NCI-H526 (cell line): ENCODE measurements around the gene RBMS3.

Source experiments
- DNase-seq, 2 experiments: peaks; one replicate each; lab custom pipeline; 2025; lab: John Stamatoyannopoulos, UW

Gene RBMS3

GRCh38 chr3:29525254-29525881, 244.5 kb downstream of the RBMS3 start:
- DNase-seq: no peak

DNA sequence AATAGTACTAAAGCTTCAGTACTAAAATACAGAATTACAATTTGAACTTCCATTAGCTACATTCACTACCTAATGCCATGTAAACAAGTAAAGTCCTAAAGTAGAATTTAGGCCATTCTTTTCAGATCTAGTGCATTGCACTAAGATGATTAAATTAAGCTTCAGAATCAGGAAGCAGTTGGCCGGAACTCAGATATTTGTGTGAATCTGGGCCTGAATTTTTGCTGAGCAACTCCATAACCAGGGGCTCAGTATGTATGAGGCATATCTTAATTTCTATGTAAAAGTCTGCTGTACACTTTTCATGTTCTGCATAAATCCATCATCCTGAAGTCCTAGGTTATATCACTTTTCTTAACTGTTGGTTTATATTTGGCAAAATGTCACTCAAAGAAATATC, 246.4 kb downstream of the RBMS3 start:
- no peak for DNase-seq

- no peak for DNase-seq
These were observed 250.8 kb downstream of the RBMS3 start for GRCh38 chr3:29531644-29532043.

DNA sequence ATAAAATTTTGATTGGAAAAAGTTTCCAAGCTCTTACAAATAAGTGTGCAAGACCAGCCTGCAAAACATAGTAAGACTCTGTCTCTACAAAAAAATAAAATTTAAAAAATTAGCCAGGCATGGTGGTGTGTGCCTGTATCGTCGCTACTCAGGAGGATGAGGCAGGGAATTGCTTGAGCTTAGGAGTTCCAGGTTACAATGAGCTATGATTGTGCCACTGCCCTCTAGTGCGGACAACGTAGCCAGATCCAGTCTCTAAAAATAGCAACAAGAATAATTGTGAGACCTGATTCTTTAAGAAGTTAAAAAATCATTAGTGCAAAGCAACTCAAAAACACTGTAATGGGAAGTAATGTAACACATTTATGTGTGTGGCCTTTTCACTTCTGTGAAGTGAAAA, 251.6 kb downstream of the RBMS3 start:
- no peak for DNase-seq

DNA sequence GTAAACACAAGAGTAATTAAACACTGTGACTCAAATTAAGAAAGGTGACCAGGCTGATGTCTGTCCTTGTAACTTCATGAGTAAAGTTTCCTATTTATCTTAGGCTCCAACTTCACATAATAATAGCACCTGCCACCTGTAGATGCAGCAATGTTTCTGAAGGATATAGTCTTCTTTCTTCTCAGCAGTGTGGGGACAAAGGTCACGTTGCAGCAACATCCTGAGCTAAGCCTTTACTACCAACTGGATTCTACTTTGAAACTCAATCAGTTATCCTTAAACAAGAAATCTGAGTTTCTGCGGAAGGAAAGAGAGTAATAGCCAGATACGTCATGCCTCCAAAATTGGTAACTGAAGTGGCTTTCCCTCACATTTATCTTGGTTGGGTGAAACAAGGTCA, 253.1 kb downstream of the RBMS3 start:
- no peak for DNase-seq

DNA sequence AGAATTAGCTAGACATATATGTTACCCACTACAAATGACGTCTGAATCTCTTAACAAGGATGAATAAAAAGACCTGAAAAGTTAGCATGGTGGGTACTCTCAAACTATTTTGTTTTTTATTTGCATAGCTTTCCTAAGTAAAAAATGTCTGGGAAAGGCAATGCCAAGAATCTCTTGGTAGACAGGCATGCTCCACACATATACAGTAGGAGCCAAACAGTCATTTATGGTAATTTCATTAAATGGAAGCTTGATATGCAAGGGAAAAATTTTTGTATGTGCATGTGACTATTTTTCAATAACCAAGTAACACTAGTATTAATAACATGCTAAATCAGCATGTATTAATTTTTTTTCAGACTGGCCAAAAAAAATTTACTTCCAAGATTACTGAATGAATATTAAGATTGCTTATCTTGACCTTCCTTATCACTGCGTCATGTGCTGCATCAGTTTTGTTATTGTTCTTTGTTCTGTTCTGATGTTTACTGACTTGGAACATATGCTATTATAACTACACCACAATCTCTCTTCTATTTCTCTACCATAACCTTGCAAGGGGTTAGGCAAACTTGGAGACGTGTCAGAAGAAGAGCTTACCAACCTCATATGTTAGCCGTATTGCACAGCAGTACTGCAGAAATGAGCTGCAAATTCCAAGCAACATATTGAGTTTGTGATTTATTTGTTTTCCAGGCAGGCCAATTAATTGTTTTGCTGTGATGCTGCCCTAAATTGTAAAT, 255.3 kb downstream of the RBMS3 start:
- DNase-seq: no peak

DNA sequence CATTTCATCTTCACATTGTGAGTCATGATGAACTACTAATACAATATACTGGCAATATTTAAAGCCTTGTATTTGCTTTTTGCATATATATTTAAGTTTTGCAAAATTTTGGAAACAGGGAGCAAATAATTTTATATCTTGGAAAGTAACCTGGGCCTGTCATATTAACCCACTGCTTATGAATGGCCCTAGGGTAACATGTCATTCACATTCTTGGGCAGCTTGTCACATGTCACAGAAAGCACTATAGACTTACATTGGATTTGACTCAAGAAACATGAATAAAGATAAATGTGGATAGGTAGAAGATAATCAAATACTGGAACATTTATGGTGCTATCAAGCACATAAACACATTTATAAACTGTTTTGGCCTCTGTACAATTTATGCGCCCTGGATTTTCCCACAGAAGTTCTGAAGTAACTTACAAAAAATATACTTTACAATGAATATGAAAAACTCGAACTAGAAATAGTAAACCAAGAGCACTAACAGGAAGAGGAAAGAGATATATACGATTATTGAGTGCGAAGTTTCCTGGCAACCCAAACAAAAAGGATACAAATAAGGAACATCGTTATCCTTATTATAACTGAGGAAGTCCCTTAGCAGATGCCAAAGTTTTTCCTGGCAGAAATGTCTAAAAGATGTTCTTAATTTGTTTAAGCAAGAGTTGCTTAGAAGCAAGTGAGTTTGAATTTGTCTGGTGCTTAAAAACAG, 257.2 kb downstream of the RBMS3 start:
- no peak for DNase-seq

DNA sequence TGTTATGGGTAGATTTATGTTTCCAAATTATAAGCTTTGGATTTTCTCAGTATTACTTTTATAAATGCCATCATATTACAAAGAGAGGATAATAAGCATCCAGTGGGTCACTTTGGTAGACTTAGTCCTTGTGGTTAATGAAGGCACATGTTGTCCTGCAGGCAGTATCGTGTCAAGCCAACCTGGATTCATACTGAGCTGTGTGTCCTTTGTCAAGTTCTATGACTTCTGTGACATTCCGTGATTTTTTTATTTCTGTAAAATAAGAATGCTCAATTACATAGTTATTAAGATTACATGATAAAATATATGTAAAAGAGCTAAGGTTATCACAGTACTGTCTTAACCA, 257.7 kb downstream of the RBMS3 start:
- no peak for DNase-seq

- no peak for DNase-seq
These were observed 259.7 kb downstream of the RBMS3 start for GRCh38 chr3:29540544-29540943.

DNA sequence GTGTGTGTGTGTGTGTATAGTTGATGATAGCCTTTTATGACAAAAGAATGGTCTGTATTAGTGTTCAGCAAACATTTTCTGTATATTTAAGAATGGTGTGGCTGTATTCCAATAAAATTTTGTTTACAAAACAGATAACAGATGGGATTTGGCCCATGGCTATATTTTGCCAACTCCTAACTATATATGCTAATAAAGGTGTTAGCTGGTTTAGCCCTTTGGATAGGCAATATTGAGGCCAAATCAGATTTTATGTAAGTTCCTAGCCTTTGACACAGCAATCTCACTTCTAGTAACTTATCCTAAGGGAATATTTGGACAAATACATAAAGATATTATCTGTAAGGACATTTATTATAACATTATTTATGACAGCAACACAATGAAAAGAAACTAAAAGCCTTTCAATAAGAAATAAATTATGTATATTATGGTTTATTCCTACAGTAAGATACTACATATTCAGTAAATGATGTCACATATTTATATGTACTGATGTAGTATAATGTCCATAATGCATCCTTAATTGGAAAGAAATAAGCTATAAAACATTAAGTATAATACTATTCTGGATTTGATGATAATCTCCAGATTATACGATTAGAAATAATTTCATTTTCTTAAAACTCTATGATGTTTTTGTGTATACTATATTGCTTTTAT, 264.0 kb downstream of the RBMS3 start:
- DNase-seq: no peak

DNA sequence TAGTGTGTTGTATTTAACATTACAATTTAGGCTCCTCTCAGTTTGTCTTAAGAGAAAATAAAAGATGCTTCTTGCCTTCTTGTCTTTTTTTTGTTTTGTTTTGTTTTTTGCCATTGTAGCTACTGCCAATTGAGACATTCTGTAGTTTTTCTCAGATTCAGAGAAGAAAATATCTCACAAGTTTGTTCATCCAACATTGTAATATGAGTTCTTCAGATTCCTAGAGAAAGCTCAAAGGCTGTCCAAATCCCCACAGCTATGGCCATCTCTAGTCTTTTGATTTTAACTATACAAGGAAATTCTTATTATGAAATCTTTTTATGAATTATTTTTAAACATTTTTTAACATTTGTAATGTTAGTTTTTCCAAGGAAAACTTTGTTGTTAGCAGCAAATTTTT, 264.7 kb downstream of the RBMS3 start:
- no peak for DNase-seq

DNA sequence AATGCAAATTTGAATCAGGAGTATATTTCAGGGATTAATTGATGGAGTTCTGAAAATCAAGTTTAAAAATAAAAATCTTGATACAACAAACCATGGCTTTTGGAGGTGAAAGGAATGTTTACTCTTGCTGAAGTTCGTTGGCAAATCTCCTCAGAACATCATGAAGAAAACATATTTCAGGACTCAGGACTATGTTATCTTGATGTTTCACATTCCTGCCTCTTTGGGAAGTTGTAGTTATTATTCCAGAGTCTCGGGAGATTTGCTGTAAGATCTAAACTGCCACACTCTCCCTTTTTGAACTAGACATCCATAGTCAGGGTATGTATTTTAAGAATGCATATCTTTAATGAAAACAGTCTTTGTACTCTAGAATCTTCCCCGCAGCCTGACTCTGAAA, 271.2 kb downstream of the RBMS3 start:
- no peak for DNase-seq

DNA sequence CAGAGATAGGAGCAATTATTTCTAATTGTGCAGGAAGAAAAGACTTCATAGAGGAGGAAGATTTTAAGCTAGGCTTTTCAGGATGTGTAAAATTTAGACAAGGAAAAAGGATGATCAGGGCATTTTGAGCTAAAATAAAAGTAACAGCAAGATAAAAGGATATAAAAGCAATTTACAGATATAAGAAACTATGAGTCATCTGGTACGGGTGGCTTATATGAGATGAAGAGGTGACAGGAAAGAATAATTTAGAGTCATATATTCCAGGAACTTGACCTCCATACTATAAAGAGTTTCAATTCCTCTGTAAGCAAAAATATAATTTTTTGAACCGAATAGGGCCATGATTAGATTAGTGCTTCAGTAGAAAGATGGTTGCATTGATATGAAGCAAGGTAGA, 273.7 kb downstream of the RBMS3 start:
- DNase-seq: no peak

- DNase-seq: no peak
These were observed 274.7 kb downstream of the RBMS3 start for GRCh38 chr3:29555590-29555989.

- DNase-seq: no peak
These were observed 276.3 kb downstream of the RBMS3 start for GRCh38 chr3:29557186-29557585.

DNA sequence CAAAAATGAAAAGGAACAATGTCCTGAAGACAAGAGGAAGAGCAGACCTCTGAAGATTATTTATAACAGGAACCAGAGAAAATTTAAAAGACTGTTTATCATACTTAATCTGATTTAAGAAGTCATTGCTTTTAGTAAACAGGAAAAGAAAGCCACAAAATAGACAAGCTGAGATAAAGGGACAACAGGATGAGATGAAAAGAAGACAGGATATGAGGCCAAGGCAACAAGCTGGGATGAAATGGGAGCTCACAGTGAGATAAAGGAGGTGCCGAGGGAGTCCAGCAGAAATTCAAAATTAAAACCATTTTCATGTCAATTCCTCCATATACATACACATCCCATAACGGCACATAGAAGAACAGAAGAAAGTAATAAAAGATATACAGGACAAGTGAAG, 277.0 kb downstream of the RBMS3 start:
- DNase-seq: no peak

DNA sequence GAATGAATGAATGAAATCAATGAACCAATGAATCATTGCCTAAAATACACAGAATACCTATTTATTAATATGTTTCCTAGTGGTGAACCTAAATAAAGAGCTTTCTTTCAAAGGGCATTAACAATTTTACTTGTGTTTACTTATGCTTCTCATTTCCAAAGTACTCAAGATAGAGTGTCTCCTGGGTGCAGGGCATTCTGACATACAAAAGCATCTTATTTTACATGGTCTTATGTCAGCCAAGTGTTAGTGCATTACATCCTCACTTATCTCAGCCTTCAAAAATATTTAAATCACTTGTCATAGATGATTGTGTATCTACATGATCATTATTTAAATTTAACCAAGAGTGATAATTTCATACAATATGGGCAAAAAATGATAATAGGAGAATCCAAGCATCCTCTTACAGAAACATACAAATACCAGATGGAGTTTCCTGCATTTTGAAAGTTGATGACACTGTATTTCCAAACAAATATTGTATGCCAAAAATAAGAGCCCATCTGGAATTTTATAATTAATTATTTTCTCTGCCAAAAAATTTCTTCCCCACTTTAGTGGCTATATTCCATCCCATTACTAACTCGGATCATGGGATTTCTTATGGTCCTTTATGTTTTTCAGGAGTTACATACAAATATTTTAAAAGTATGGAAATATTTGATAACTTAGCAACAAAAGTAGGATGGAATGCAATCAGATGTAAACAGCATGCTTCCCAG, 279.0 kb downstream of the RBMS3 start:
- no peak for DNase-seq

DNA sequence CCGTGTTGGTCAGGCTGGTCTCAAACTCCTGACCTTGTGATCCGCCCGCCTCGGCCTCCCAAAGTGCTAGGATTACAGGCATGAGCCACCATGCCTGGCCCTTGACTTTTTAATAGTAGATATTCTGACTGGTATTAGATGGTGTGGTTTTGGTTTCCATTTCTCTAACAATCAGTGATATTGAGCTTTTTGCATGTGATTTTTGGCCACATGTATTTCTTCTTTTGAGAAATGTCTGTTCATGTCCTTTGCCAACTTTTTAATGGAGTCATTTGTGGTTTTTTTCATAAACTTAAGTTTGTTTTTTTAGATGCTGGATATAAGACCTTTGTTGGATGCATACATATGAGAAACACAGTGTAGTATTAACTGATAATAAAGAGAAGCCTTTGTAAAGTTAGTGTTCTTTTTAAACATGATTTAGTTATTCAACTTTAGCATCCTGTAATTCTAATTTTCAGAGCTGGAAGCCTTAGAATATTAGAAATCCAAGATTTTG, 280.8 kb downstream of the RBMS3 start:
- no peak for DNase-seq

DNA sequence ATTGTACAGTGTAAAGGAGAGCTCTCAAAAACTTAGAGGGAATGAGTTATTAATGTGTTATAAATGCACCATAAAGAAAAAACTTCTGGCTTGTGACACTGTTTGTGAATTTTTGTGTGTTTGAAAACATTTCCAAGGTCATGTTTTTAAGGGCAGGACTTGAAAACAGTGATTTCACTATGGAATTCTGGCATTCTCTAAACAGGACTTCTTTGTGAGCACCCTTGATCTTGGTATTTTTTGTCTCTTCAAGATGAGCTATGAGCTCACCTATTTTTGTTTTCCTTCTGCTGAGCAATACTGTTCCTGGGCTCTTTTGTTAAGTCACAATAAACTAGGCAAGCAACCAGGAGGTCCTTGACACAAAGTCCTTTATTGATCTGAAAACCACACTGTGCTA, 284.4 kb downstream of the RBMS3 start:
- no peak for DNase-seq

- DNase-seq: no peak
These were observed 286.6 kb downstream of the RBMS3 start for GRCh38 chr3:29567501-29567900.

DNA sequence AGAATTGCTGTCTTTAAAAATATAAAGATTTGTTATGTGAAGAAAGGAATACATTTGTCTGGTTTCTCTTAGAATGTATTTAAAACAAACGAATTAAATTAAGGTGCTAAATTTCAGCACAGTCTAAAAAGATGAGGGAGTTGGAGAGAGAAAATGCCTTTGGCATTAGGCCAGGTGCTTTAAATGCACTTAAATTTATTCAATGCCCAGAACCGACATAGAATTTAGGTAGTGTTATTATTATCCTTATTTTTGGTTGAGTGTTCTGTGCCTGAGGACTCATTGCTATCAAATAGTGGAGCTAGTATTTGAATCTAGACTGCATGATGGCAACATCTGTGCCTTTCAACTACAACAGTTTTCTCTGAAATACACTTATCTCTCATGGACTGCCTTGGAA, 287.5 kb downstream of the RBMS3 start:
- DNase-seq: no peak

- DNase-seq: no peak
These were observed 295.3 kb downstream of the RBMS3 start for GRCh38 chr3:29576181-29576580.
